ENCODE data around the gene IDUA.
A peak's percentile ranks its signal among the peaks of the same experiment; 100 is the strongest.

The IDUA gene

DNA sequence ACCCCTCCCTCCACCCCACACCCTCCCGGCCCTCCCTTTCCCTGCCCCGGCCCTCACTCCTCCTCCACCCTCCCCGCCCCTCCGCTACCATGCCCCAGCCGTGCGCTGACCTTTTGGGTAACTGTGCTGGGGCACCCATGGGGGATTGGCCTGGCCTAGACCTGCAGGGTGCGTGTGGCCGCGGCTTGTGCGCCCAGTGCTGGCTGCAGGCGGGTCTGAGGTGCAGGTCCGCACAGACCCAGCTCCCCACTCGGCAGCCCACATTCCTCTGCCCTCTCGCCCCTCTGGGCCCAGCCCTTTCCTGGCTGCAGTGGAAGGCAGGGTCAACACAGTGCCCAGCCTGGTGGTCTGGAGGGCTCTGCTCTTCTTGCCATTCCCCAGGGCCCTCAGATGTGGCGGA, 49.3 kb downstream of the IDUA start:
- H3K4me3 Mint-ChIP-seq = no peak overlapping the region
- H3K9me3 Mint-ChIP-seq = no peaks in the 10 kb centered on the region
- DNase-seq (ENCODE audit: low spot score) = no peak
- no peak overlapping the region for H3K27ac Mint-ChIP-seq
- no peaks in the 10 kb centered on the region for H3K36me3 Mint-ChIP-seq (ENCODE audit: low read depth)
- no peaks in the 10 kb centered on the region for H3K4me1 Mint-ChIP-seq (ENCODE audit: low read depth)
- H3K27me3 Mint-ChIP-seq (ENCODE audit: low read depth) = no peaks in the 10 kb centered on the region

DNA sequence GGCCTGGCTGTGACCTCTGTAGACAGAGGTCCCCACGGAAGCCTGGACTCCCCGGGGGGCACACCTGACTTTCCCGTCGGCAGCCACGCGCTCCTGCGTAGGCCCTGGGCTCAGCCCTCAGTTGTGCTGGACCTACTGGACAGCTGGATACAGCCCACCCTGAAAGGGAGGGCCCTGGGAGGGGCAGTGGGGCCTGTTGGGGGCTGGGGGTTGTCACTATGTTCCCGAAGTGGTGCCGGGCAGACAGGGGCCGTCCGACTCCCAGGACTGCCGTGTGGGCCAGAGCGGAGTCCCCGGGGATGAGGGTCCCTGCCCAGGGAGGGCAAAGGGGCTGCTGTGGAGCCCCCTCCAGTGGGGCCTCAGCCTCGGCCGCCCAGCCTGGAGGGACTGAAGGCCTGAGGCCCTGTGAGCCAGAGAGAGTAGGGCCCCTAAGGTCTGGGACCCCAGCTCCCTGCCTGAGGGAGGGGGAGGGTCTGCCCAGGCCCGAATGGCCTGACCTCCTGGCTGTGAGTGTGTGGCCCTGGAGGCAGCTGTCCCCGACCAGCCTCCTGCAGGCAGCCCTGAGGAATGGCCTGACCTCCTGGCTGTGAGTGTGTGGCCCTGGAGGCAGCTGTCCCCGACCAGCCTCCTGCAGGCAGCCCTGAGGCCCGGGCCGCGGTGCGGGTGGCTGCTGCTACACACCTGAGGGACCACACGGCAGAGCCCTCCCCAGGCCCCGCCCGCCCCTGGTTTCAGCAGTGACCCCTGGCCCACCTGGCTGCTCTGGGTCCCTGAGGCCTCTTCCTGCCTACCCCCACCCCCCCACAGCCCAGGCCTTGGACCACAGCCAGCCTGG, 50.3 kb downstream of the IDUA start:
- H3K4me3 Mint-ChIP-seq = no peak overlapping the region
- no peaks in the 10 kb centered on the region for H3K4me1 Mint-ChIP-seq (ENCODE audit: low read depth)
- H3K27me3 Mint-ChIP-seq (ENCODE audit: low read depth) = no peaks in the 10 kb centered on the region
- H3K36me3 Mint-ChIP-seq (ENCODE audit: low read depth) = no peaks in the 10 kb centered on the region
- H3K27ac Mint-ChIP-seq = no peak overlapping the region
- no peak for DNase-seq (ENCODE audit: low spot score)
- H3K9me3 Mint-ChIP-seq = no peaks in the 10 kb centered on the region

- H3K27ac Mint-ChIP-seq = no peak overlapping the region
- no peaks in the 10 kb centered on the region for H3K9me3 Mint-ChIP-seq
- no peak overlapping the region for H3K4me3 Mint-ChIP-seq
- H3K36me3 Mint-ChIP-seq (ENCODE audit: low read depth) = no peaks in the 10 kb centered on the region
- H3K27me3 Mint-ChIP-seq (ENCODE audit: low read depth) = no peaks in the 10 kb centered on the region
- no peak for DNase-seq (ENCODE audit: low spot score)
- no peaks in the 10 kb centered on the region for H3K4me1 Mint-ChIP-seq (ENCODE audit: low read depth)
These were observed 52.2 kb downstream of the IDUA start for GRCh38 chr4:1038948-1039492.

- Mint-ChIP-seq H3K4me3 (no peak overlapping the region), H3K27me3 (ENCODE audit: low read depth) (no peaks in the 10 kb centered on the region), H3K9me3 (no peaks in the 10 kb centered on the region), H3K4me1 (ENCODE audit: low read depth) (no peaks in the 10 kb centered on the region), H3K27ac (no peak overlapping the region), H3K36me3 (ENCODE audit: low read depth) (no peaks in the 10 kb centered on the region)
- DNase-seq (ENCODE audit: low spot score) = no peak
These were observed 52.9 kb downstream of the IDUA start for GRCh38 chr4:1039493-1040343.

GRCh38 chr4:1040344-1041146, 53.7 kb downstream of the IDUA start:
- H3K36me3 Mint-ChIP-seq (ENCODE audit: low read depth) = no peaks in the 10 kb centered on the region
- DNase-seq (ENCODE audit: low spot score) = no peak
- H3K4me3 Mint-ChIP-seq = no peak overlapping the region
- H3K27me3 Mint-ChIP-seq (ENCODE audit: low read depth) = peaks cover 3% of the 10 kb centered on the region
- H3K27ac Mint-ChIP-seq = no peak overlapping the region
- no peaks in the 10 kb centered on the region for H3K4me1 Mint-ChIP-seq (ENCODE audit: low read depth)
- H3K9me3 Mint-ChIP-seq = no peaks in the 10 kb centered on the region

DNA sequence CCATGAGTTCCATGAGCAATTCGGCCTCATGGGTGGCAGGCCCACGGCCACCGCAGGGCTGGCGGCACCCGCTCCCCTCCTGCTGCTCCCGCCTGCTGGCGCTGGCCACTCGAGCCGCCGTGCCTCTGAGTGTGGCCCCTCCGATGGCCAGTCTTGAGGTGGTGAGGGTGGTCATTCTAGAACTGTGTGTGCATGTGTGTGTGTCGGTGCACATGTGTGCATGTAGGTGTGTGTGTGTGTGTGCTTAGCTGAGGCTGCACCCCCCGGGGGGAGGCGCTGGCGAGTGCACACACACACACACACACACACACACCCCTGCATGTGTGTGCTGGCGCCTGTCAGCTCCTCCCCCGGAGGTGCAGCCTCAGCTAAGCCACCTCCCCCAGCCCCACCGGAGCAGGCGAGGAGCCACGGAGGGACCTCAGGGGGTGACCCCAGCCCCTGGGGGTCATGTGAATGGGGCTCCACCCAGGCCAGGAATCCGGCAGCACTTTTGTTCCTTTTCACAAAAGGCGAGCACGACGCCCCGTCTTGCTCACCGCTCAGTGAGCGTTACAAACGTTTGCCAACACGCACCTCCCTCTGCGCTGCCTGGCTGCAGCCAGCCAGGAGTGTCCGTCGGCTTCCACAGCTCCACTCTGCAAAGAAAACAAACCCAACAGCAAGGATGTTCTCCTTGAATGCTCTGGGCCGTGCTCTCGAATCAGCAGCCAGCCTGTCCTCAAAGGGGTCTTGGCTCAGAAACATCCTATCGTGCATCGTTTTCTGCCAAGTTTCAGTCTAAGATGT, 54.5 kb downstream of the IDUA start:
- H3K27ac Mint-ChIP-seq = no peak overlapping the region
- DNase-seq (ENCODE audit: low spot score) = no peak
- H3K36me3 Mint-ChIP-seq (ENCODE audit: low read depth) = no peaks in the 10 kb centered on the region
- H3K27me3 Mint-ChIP-seq (ENCODE audit: low read depth) = peaks cover 4% of the 10 kb centered on the region
- H3K9me3 Mint-ChIP-seq = no peaks in the 10 kb centered on the region
- H3K4me3 Mint-ChIP-seq = no peak overlapping the region
- H3K4me1 Mint-ChIP-seq (ENCODE audit: low read depth) = no peaks in the 10 kb centered on the region

GRCh38 chr4:1041936-1042330, 55.1 kb downstream of the IDUA start:
- H3K4me1 Mint-ChIP-seq (ENCODE audit: low read depth) = no peaks in the 10 kb centered on the region
- no peaks in the 10 kb centered on the region for H3K36me3 Mint-ChIP-seq (ENCODE audit: low read depth)
- H3K27me3 Mint-ChIP-seq (ENCODE audit: low read depth) = peaks cover 7% of the 10 kb centered on the region
- H3K9me3 Mint-ChIP-seq = no peaks in the 10 kb centered on the region
- no peak for DNase-seq (ENCODE audit: low spot score)
- H3K4me3 Mint-ChIP-seq = no peak overlapping the region
- H3K27ac Mint-ChIP-seq = no peak overlapping the region

- Mint-ChIP-seq H3K27ac (no peak overlapping the region), H3K9me3 (no peaks in the 10 kb centered on the region), H3K36me3 (ENCODE audit: low read depth) (no peaks in the 10 kb centered on the region), H3K27me3 (ENCODE audit: low read depth) (peaks cover 10% of the 10 kb centered on the region), H3K4me3 (no peak overlapping the region), H3K4me1 (ENCODE audit: low read depth) (no peaks in the 10 kb centered on the region)
- DNase-seq (ENCODE audit: low spot score) = no peak
These were observed 55.7 kb downstream of the IDUA start for GRCh38 chr4:1042352-1043055.

- Mint-ChIP-seq H3K36me3 (ENCODE audit: low read depth) (no peaks in the 10 kb centered on the region), H3K4me3 (no peak overlapping the region), H3K9me3 (no peaks in the 10 kb centered on the region), H3K4me1 (ENCODE audit: low read depth) (no peaks in the 10 kb centered on the region), H3K27ac (no peak overlapping the region), H3K27me3 (ENCODE audit: low read depth) (peaks cover 13% of the 10 kb centered on the region)
- DNase-seq (ENCODE audit: low spot score) = no peak
These were observed 56.3 kb downstream of the IDUA start for GRCh38 chr4:1043162-1043561.

- Mint-ChIP-seq H3K36me3 (ENCODE audit: low read depth) (no peaks in the 10 kb centered on the region), H3K27ac (no peak overlapping the region), H3K4me1 (ENCODE audit: low read depth) (no peaks in the 10 kb centered on the region), H3K4me3 (no peak overlapping the region), H3K9me3 (no peaks in the 10 kb centered on the region), H3K27me3 (ENCODE audit: low read depth) (peaks cover 15% of the 10 kb centered on the region)
- peak; percentile 51 for DNase-seq (ENCODE audit: low spot score)
These were observed 57.0 kb downstream of the IDUA start for GRCh38 chr4:1043651-1044468.

- no peaks in the 10 kb centered on the region for H3K4me1 Mint-ChIP-seq (ENCODE audit: low read depth)
- H3K27ac Mint-ChIP-seq = no peak overlapping the region
- H3K4me3 Mint-ChIP-seq = no peak overlapping the region
- peaks cover 15% of the 10 kb centered on the region for H3K27me3 Mint-ChIP-seq (ENCODE audit: low read depth)
- DNase-seq (ENCODE audit: low spot score) = no peak
- no peaks in the 10 kb centered on the region for H3K36me3 Mint-ChIP-seq (ENCODE audit: low read depth)
- no peaks in the 10 kb centered on the region for H3K9me3 Mint-ChIP-seq
These were observed 57.8 kb downstream of the IDUA start for GRCh38 chr4:1044469-1045192.

DNA sequence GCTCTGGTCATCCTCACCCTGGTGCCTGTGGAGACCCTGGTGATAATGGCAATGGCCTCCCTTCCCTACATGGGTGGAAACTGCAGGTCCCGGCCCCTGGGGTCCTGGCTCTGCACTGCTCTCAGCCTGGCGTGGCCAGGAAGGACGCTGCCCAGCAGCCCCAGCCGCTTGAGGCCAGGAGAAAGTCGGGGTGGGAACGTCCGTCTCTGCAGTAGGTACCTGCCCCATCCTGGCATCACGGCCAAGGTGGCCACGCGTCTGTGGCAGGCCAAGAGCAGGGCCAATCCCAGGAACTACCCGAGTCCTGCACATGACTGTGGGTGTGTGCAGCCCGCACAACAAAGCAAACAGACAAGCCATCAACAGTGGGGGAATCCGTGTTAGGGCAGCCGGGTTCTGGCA, 58.4 kb downstream of the IDUA start:
- Mint-ChIP-seq H3K9me3 (no peaks in the 10 kb centered on the region), H3K36me3 (ENCODE audit: low read depth) (no peaks in the 10 kb centered on the region), H3K4me3 (no peak overlapping the region), H3K27ac (no peak overlapping the region), H3K27me3 (ENCODE audit: low read depth) (peaks cover 15% of the 10 kb centered on the region), H3K4me1 (ENCODE audit: low read depth) (no peaks in the 10 kb centered on the region)
- DNase-seq (ENCODE audit: low spot score) = no peak

Data from T-helper 2 cell treated with Interferon-gamma antibody and Interleukin-4, amounts not matched to agents 5 μg/mL and 100 μg/mL, for 36 hours (primary cell).